ENCODE data around the gene FOXB2.

GRCh38 chr9:77013206-77013931 is 6.1 kb upstream of the FOXB2 start:
- TF ChIP-seq POLR2A (IDR thresholded peaks at IDR 0.05) (no peak), CTCF (IDR thresholded peaks at IDR 0.05) (no peak)
